ENCODE results near the gene WDR6. TPM values are rescaled to one million over a fixed set of nuclear protein-coding genes. Genes with fewer than 3 reads are reported as not detected.
A peak's percentile ranks its signal among the peaks of the same experiment; 100 is the strongest.

The WDR6 gene
- total RNA-seq, 1 donor from 2014 or later = 210 TPM

GRCh38 chr3:49013738-49014660, 6.8 kb downstream of the WDR6 start:
- no peak for DNase-seq (ENCODE audit: low spot score)

- DNase-seq (ENCODE audit: low spot score) = no peak
These were observed 7.9 kb downstream of the WDR6 start for GRCh38 chr3:49015072-49015471.

GRCh38 chr3:49015765-49016164, 8.6 kb downstream of the WDR6 start:
- no peak for DNase-seq (ENCODE audit: low spot score)

GRCh38 chr3:49016414-49017228, 9.4 kb downstream of the WDR6 start:
- DNase-seq (ENCODE audit: low spot score) = no peak

DNA sequence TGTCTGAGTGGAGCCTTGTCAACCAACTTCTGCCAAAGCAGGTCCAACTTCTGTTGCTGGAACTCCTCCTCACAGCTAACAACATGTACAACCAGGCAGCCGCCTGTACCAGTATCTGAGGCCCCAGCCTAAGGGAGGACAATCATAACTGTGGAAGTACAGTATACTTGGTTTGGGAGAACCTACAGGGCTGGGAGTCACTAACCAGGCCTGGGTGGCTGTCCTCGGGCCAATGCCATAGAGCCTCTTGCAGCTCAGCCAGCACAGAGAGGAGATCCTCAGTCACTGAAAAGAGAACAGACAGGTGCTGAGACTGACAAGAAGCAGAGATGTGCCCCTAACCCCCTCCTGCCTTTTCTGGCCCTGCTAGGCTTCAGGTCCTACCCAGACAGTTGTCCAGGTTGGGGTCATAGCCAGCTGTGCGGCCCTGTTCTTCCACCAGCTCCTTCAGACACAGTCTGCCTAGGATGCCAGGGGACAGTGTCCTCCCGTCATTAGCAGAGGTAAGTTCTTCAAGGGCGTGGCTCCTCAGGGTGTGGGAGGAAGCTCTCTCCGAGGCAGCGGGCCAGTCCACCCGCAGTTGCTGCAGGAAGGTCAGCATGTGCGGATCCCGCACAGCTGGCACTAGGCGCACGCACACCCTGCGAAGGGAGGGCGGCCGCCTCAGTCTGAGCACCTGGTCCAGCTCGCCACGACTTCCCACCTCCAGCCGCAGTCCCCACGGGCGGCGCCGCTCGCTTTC, 10.2 kb downstream of the WDR6 start:
- no peak for DNase-seq (ENCODE audit: low spot score)

GRCh38 chr3:49017971-49018706, 10.9 kb downstream of the WDR6 start, which contains the start of gene DALRD3:
DALRD3 (minus strand) TSS chr3:49018580; CDS start chr3:49018564, 16 bp downstream.
- peak; percentile 70 for DNase-seq (ENCODE audit: low spot score)

DNA sequence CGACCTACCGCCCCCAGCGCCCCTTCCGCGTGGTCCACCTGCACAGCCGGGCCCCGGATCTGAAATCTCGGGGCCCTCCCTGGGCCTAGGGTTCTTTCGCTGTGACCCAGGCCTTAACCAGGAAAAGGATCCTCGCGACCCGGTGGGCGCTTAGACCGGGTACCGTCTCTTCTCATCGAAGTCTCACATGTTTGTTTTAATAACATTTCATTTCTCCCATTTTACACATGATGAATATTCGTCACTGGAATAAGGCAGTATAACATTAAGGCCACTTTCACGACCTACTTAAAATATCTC, 11.5 kb downstream of the WDR6 start:
- no peak for DNase-seq (ENCODE audit: low spot score)

DNA sequence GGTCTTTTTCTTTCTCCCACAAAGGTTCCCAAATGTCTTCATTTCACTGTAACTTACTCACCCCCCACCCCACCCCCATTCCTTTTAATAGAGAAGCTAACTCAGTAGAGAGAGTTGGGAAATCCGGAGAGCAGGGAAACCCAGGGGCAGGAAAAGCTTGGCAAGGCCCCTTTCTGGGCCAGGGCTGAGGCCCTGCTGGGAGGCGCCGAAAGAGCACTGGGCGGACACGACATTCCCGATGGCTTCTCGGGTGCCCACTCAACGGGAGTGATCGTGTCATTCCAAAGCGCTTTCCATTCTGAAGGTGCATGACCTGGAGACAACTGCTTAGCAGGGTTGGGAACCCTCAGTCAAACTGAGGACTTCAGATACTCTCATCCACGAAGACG, 12.7 kb downstream of the WDR6 start:
- no peak for DNase-seq (ENCODE audit: low spot score)

DNA sequence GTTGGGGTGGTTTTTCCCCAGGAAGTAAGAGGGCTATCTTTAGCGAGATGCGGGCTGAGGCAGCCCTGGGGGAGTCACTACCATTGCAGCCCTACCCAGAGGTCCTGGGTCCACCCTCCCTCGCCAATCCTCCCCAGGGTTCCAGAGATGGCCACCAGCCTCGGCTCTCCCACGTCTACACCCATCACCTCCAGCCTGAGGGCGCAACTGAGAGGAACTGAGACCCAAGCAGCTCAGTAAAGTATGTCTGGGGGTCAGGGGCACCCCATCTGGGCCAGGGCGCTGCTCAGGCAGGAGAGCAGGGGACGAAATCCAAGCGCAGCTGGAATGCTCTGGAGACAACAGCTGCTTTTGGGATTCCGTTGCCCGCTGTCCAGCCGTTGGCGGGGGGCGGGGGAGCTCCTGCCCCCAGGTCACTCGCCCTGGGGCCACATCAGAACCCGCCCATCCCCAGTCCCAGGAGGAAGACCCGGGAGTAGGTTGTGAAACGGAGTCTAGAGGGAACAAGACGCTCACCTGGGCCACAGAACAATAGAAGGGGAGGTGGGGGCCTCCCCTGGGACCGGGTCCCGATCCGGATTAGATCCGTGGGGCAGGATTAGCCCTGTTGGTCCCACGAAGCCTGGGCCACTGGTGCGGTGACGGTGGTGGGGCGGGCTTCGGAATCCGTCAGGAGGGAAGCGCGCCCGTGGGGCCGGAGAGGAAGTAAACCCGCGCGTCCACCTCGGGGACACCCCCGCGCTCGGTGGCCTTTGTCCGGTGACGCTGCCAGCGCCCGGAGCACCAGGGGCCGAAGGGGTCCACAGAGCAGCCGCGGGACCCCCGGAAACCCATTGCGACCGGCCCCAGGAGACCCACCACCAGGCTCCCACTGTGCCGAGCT, 13.4 kb downstream of the WDR6 start:
- peak; percentile 67 for DNase-seq (ENCODE audit: low spot score)

- peak; percentile 99 for DNase-seq (ENCODE audit: low spot score)
These were observed 14.1 kb downstream of the WDR6 start for GRCh38 chr3:49021213-49021812.

- peak; percentile 94 for DNase-seq (ENCODE audit: low spot score)
These were observed 14.9 kb downstream of the WDR6 start, which contains the start of gene NDUFAF3 for GRCh38 chr3:49021813-49022687. NDUFAF3 (plus strand) TSS chr3:49022121; CDS start chr3:49022145, 24 bp downstream.

- DNase-seq (ENCODE audit: low spot score) = no peak
These were observed 15.5 kb downstream of the WDR6 start for GRCh38 chr3:49022688-49023171.

DNA sequence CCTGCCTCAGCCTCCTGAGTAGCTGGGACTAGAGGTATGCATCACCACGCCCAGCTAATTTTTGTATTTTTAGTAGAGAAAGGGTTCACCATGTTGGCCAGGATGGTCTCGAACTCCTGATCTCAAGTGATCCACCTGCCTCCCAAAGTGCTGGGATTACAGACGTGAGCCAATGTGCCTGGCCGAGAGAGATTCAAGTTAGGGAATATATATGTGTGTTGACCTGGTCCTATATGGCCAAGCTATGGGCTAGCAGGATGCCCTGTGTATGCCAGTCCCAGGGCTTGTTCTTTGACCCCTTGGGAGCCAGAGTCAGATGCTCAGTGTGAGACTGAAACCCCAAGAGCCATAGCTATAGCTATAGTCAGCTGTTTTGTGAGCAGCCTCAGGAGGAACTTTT, 16.6 kb downstream of the WDR6 start:
- DNase-seq (ENCODE audit: low spot score) = no peak

DNA sequence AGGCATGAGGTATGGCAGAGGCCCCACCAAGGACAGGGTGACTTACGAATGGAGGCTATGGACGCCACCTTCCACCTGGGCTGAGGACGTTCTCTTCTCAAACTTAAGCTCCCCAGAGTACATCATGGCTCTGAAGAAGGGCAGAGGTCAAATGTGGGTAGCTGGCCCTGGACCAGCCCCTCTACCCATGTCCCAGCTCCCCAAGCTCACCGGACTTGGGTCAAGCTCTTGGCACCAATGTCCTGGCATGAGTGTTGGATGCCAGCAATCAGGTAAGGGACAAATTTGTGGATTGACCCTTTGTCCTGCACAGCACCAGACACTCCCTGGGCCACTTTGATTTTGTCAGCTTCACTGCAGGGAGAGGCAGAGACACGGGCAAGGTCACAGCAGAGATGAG, 17.3 kb downstream of the WDR6 start:
- no peak for DNase-seq (ENCODE audit: low spot score)

DNA sequence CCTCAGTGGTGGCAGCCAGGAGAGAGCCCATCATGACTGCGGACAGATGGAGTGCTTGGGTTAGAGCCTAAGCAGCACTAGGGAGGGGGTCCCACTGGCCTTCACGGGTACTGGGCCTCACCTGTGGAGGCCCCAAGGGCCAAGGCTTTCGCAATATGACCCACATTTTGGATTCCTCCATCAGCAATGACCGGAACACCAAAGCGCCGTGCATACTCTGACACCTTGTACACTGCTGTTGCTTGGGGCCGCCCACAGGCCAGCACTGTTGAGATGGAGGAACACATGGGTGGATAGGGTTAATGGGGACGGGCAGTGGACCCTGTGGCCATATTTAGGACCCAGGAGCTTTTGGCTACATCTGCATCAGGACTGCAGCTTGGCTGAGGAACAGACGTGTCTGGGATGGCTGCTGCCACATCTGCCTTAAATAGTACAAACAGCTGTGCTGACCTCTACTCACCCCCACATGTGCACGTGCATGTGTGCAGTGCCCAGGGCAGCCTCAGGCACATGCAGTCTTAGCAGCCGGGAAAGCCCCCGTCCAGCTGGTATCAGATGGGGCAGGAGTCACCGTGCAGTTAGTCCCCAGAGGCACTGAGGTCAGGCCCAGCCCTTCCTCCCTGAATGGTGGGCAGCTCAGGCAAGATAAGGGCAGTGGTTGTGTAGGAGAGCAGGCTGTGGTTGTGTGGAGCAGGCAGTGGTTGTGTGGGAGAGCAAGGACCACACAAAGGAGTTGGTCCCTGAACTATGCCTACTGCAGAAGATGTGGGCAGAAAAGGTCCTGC, 18.0 kb downstream of the WDR6 start:
- no peak for DNase-seq (ENCODE audit: low spot score)

- DNase-seq (ENCODE audit: low spot score) = no peak
These were observed 18.8 kb downstream of the WDR6 start for GRCh38 chr3:49025793-49026520.

DNA sequence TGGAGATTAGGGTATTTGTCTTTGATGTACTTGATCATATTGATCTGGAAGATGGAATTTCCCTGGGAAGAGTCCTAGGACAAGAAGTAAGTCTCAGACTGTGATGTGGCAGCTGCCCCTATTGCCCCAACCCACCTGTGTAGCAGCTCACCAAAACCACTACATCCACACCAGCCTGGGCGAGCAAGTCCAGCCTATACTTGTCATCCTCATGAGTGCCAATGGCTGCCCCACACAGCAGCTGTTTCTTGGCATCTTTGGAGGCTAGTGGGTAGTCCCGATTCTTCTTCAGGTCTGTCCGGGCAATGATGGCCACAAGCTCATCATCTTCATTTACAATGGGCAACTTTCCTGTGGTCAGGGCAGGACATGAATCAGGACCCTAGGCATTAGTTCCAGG, 19.3 kb downstream of the WDR6 start:
- no peak for DNase-seq (ENCODE audit: low spot score)
